ENCODE data around the gene CMTM2.
A peak's percentile ranks its signal among the peaks of the same experiment; 100 is the strongest.

Gene CMTM2

GRCh38 chr16:66547101-66547989 is 31.9 kb upstream of the CMTM2 start:
- Histone ChIP-seq H3K9me3 (ENCODE audit: control insufficient read depth, low read length) (no peaks in the 10 kb centered on the region), H3K4me3 (ENCODE audit: low read length) (no peak overlapping the region), H3K36me3 (ENCODE audit: control insufficient read depth, insufficient read depth, low read length) (no peaks in the 10 kb centered on the region), H3K4me1 (ENCODE audit: control insufficient read depth, insufficient read depth, low read length) (peaks cover 20% of the 10 kb centered on the region), H3K27me3 (ENCODE audit: control insufficient read depth, insufficient read depth, low read length) (no peaks in the 10 kb centered on the region), H3K9ac (ENCODE audit: low read length) (no peak overlapping the region)

GRCh38 chr16:66548068-66548467 is 31.2 kb upstream of the CMTM2 start:
- Histone ChIP-seq H3K4me1 (ENCODE audit: control insufficient read depth, insufficient read depth, low read length) (peaks cover 20% of the 10 kb centered on the region), H3K9me3 (ENCODE audit: control insufficient read depth, low read length) (no peaks in the 10 kb centered on the region), H3K36me3 (ENCODE audit: control insufficient read depth, insufficient read depth, low read length) (no peaks in the 10 kb centered on the region), H3K9ac (ENCODE audit: low read length) (peak overlapping the region; percentile 93), H3K4me3 (ENCODE audit: low read length) (no peak overlapping the region), H3K27me3 (ENCODE audit: control insufficient read depth, insufficient read depth, low read length) (no peaks in the 10 kb centered on the region)

GRCh38 chr16:66548868-66549267 is 30.4 kb upstream of the CMTM2 start:
- H3K9ac ChIP-seq (ENCODE audit: low read length), result peak overlapping the region; percentile 93
- no peaks in the 10 kb centered on the region for H3K9me3 ChIP-seq (ENCODE audit: control insufficient read depth, low read length)
- H3K36me3 ChIP-seq (ENCODE audit: control insufficient read depth, insufficient read depth, low read length), result no peaks in the 10 kb centered on the region
- no peaks in the 10 kb centered on the region for H3K27me3 ChIP-seq (ENCODE audit: control insufficient read depth, insufficient read depth, low read length)
- peaks cover 25% of the 10 kb centered on the region for H3K4me1 ChIP-seq (ENCODE audit: control insufficient read depth, insufficient read depth, low read length)
- peak overlapping the region; percentile 54 for H3K4me3 ChIP-seq (ENCODE audit: low read length)

GRCh38 chr16:66549284-66550131 is 29.8 kb upstream of the CMTM2 start, which contains the start of gene TK2:
Gene TK2, minus strand, starts transcription at chr16:66550122. Its CDS starts 61 bp downstream, at chr16:66550061.
- Histone ChIP-seq H3K36me3 (ENCODE audit: control insufficient read depth, insufficient read depth, low read length) (no peaks in the 10 kb centered on the region), H3K4me1 (ENCODE audit: control insufficient read depth, insufficient read depth, low read length) (peaks cover 25% of the 10 kb centered on the region), H3K9me3 (ENCODE audit: control insufficient read depth, low read length) (no peaks in the 10 kb centered on the region), H3K9ac (ENCODE audit: low read length) (peak within 1 kb of the TSS; percentile 93), H3K4me3 (ENCODE audit: low read length) (peak within 1 kb of the TSS; percentile 54), H3K27me3 (ENCODE audit: control insufficient read depth, insufficient read depth, low read length) (no peaks in the 10 kb centered on the region)

GRCh38 chr16:66551348-66551759 is 27.9 kb upstream of the CMTM2 start:
- peaks cover 25% of the 10 kb centered on the region for H3K4me1 ChIP-seq (ENCODE audit: control insufficient read depth, insufficient read depth, low read length)

GRCh38 chr16:66551788-66552285 is 27.4 kb upstream of the CMTM2 start:
- no peaks in the 10 kb centered on the region for H3K9me3 ChIP-seq (ENCODE audit: control insufficient read depth, low read length)
- H3K4me3 ChIP-seq (ENCODE audit: low read length), result peak overlapping the region; percentile 23
- H3K4me1 ChIP-seq (ENCODE audit: control insufficient read depth, insufficient read depth, low read length), result peaks cover 25% of the 10 kb centered on the region
- H3K27me3 ChIP-seq (ENCODE audit: control insufficient read depth, insufficient read depth, low read length), result no peaks in the 10 kb centered on the region
- no peaks in the 10 kb centered on the region for H3K36me3 ChIP-seq (ENCODE audit: control insufficient read depth, insufficient read depth, low read length)
- peak overlapping the region; percentile 78 for H3K9ac ChIP-seq (ENCODE audit: low read length)

More at GRCh38 chr16:66551348-66551759, 27.9 kb upstream of the CMTM2 start:
- no peaks in the 10 kb centered on the region for H3K9me3 ChIP-seq (ENCODE audit: control insufficient read depth, low read length)
- no peaks in the 10 kb centered on the region for H3K36me3 ChIP-seq (ENCODE audit: control insufficient read depth, insufficient read depth, low read length)
- H3K9ac ChIP-seq (ENCODE audit: low read length), result peak overlapping the region; percentile 78
- H3K4me3 ChIP-seq (ENCODE audit: low read length), result no peak overlapping the region
- H3K27me3 ChIP-seq (ENCODE audit: control insufficient read depth, insufficient read depth, low read length), result no peaks in the 10 kb centered on the region

GRCh38 chr16:66552286-66553177 is 26.7 kb upstream of the CMTM2 start, which contains the start of gene CKLF:
Gene CKLF, plus strand, starts transcription at chr16:66552576. Its CDS starts 140 bp downstream, at chr16:66552716.
- H3K9ac ChIP-seq (ENCODE audit: low read length), result peak within 1 kb of the TSS; percentile 78
- H3K9me3 ChIP-seq (ENCODE audit: control insufficient read depth, low read length), result no peaks in the 10 kb centered on the region
- H3K27me3 ChIP-seq (ENCODE audit: control insufficient read depth, insufficient read depth, low read length), result no peaks in the 10 kb centered on the region
- peak within 1 kb of the TSS; percentile 23 for H3K4me3 ChIP-seq (ENCODE audit: low read length)
- H3K4me1 ChIP-seq (ENCODE audit: control insufficient read depth, insufficient read depth, low read length), result peaks cover 25% of the 10 kb centered on the region
- no peaks in the 10 kb centered on the region for H3K36me3 ChIP-seq (ENCODE audit: control insufficient read depth, insufficient read depth, low read length)

- H3K9me3 ChIP-seq (ENCODE audit: control insufficient read depth, low read length), result no peaks in the 10 kb centered on the region
- no peaks in the 10 kb centered on the region for H3K36me3 ChIP-seq (ENCODE audit: control insufficient read depth, insufficient read depth, low read length)
- H3K4me1 ChIP-seq (ENCODE audit: control insufficient read depth, insufficient read depth, low read length), result peaks cover 25% of the 10 kb centered on the region
- no peak overlapping the region for H3K4me3 ChIP-seq (ENCODE audit: low read length)
- no peaks in the 10 kb centered on the region for H3K27me3 ChIP-seq (ENCODE audit: control insufficient read depth, insufficient read depth, low read length)
- H3K9ac ChIP-seq (ENCODE audit: low read length), result peak overlapping the region; percentile 78
Measured at GRCh38 chr16:66553223-66553622, 26.0 kb upstream of the CMTM2 start.

- Histone ChIP-seq H3K36me3 (ENCODE audit: control insufficient read depth, insufficient read depth, low read length) (no peaks in the 10 kb centered on the region), H3K4me3 (ENCODE audit: low read length) (no peak overlapping the region), H3K27me3 (ENCODE audit: control insufficient read depth, insufficient read depth, low read length) (no peaks in the 10 kb centered on the region), H3K9ac (ENCODE audit: low read length) (no peak overlapping the region), H3K4me1 (ENCODE audit: control insufficient read depth, insufficient read depth, low read length) (peaks cover 24% of the 10 kb centered on the region), H3K9me3 (ENCODE audit: control insufficient read depth, low read length) (no peaks in the 10 kb centered on the region)
Measured at GRCh38 chr16:66554021-66554420, 25.2 kb upstream of the CMTM2 start.

- Histone ChIP-seq H3K9me3 (ENCODE audit: control insufficient read depth, low read length) (no peaks in the 10 kb centered on the region), H3K4me3 (ENCODE audit: low read length) (no peak overlapping the region)
Measured at GRCh38 chr16:66554495-66554894, 24.8 kb upstream of the CMTM2 start.

GRCh38 chr16:66560107-66560506 is 19.2 kb upstream of the CMTM2 start:
- no peak overlapping the region for H3K9ac ChIP-seq (ENCODE audit: low read length)
- no peaks in the 10 kb centered on the region for H3K4me1 ChIP-seq (ENCODE audit: control insufficient read depth, insufficient read depth, low read length)
- no peaks in the 10 kb centered on the region for H3K36me3 ChIP-seq (ENCODE audit: control insufficient read depth, insufficient read depth, low read length)
- H3K4me3 ChIP-seq (ENCODE audit: low read length), result no peak overlapping the region
- no peaks in the 10 kb centered on the region for H3K9me3 ChIP-seq (ENCODE audit: control insufficient read depth, low read length)
- no peaks in the 10 kb centered on the region for H3K27me3 ChIP-seq (ENCODE audit: control insufficient read depth, insufficient read depth, low read length)

More at GRCh38 chr16:66554495-66554894, 24.8 kb upstream of the CMTM2 start:
- Histone ChIP-seq H3K27me3 (ENCODE audit: control insufficient read depth, insufficient read depth, low read length) (no peaks in the 10 kb centered on the region), H3K9ac (ENCODE audit: low read length) (no peak overlapping the region), H3K36me3 (ENCODE audit: control insufficient read depth, insufficient read depth, low read length) (no peaks in the 10 kb centered on the region), H3K4me1 (ENCODE audit: control insufficient read depth, insufficient read depth, low read length) (peaks cover 19% of the 10 kb centered on the region)
